Measurements from ENCODE around the gene APMAP.
"Not testable (repeated sequence)": the region's sequence is repeated elsewhere in the genome, so short reads cannot be mapped to it uniquely, and the experiment has no call there.

Gene APMAP

GRCh38 chr20:25005661-25006060 is 13.1 kb upstream of the APMAP start:
- no peak for DNase-seq

GRCh38 chr20:25005220-25005619 is 12.7 kb upstream of the APMAP start:
- no peak for DNase-seq

GRCh38 chr20:25003002-25003401 is 10.5 kb upstream of the APMAP start:
- no peak for DNase-seq

GRCh38 chr20:25001323-25001722 is 8.8 kb upstream of the APMAP start:
- not testable (repeated sequence) for DNase-seq

GRCh38 chr20:25000268-25000801 is 7.8 kb upstream of the APMAP start:
- peak; percentile 53 for DNase-seq

- no peak for DNase-seq
These were observed 7.0 kb upstream of the APMAP start for GRCh38 chr20:24999568-24999967.

- peak; percentile 42 for DNase-seq
These were observed 6.3 kb upstream of the APMAP start for GRCh38 chr20:24998631-24999445.

- DNase-seq: no peak
These were observed 5.6 kb upstream of the APMAP start for GRCh38 chr20:24998121-24998520.

- DNase-seq: no peak
These were observed 4.2 kb upstream of the APMAP start for GRCh38 chr20:24996449-24997377.

GRCh38 chr20:24995741-24996448 is 3.3 kb upstream of the APMAP start:
- no peak for DNase-seq

GRCh38 chr20:24994470-24995368 is 2.2 kb upstream of the APMAP start:
- DNase-seq: peak; percentile 84

GRCh38 chr20:24994186-24994465 is 1.6 kb upstream of the APMAP start:
- DNase-seq: no peak

- DNase-seq: peak; percentile 11
These were observed 1.0 kb upstream of the APMAP start for GRCh38 chr20:24993337-24994185.

- peak; percentile 33 for DNase-seq
These were observed 559 bp downstream of the APMAP start for GRCh38 chr20:24991897-24992486.

GRCh38 chr20:24990810-24991252 is 1.7 kb downstream of the APMAP start:
- no peak for DNase-seq

- no peak for DNase-seq
These were observed 3.4 kb downstream of the APMAP start for GRCh38 chr20:24989162-24989561.

GRCh38 chr20:24987873-24988835 is 4.4 kb downstream of the APMAP start:
- DNase-seq: no peak

- DNase-seq: no peak
These were observed 5.3 kb downstream of the APMAP start for GRCh38 chr20:24987244-24987643.

- DNase-seq: no peak
These were observed 6.0 kb downstream of the APMAP start for GRCh38 chr20:24986436-24987015.
